Measurements from ENCODE around the gene DNAJB12. TPM values are rescaled to one million over a fixed set of nuclear protein-coding genes. Genes with fewer than 3 reads are reported as not detected.
A peak's percentile ranks its signal among the peaks of the same experiment; 100 is the strongest.

Gene DNAJB12
- total RNA-seq, 1 experiment from 2014 or later: 27.6 TPM

GRCh38 chr10:72306215-72306760 is 48.4 kb downstream of the DNAJB12 start:
- Mint-ChIP-seq H3K36me3 (ENCODE audit: insufficient read depth in 1 of 3, low read depth in 3 of 3) (no peaks in the 10 kb centered on the region; a peak in 1 of 7 replicates), H3K27me3 (ENCODE audit: low read depth) (peaks cover 1% of the 10 kb centered on the region), H3K4me3 (no peak overlapping the region), H3K27ac (peak overlapping the region in 1 of 3 experiments; percentile 52; a peak in 1 of 7 replicates), H3K4me1 (peaks cover 17 to 24% of the 10 kb centered on the region in 2 experiments), H3K9me3 (no peaks in the 10 kb centered on the region; a peak in 1 of 5 replicates)
- Histone ChIP-seq H3K4me1 (ENCODE audit: insufficient read depth, low read length) (peaks cover 9% of the 10 kb centered on the region; the same call in 1 of the 2 replicates), H3K27ac (ENCODE audit: insufficient read length, low read depth, low read length) (no peak overlapping the region), H2AFZ (ENCODE audit: low read length) (no peak overlapping the region), H2BK120ac (ENCODE audit: low read depth, low read length, poor library complexity, severe bottlenecking) (no peak overlapping the region), H2BK12ac (ENCODE audit: insufficient read length, low read depth, low read length) (no peak overlapping the region), H4K91ac (ENCODE audit: insufficient read length, low read depth, low read length) (no peak overlapping the region), H2BK15ac (ENCODE audit: low read depth, low read length) (no peak overlapping the region), H3T11ph (ENCODE audit: low read length) (no peak overlapping the region), H3K79me1 (ENCODE audit: insufficient read depth, low read depth, low read length, poor library complexity, severe bottlenecking) (no peaks in the 10 kb centered on the region), H3K9me3 (ENCODE audit: control insufficient read depth, low read depth, low read length) (no peaks in the 10 kb centered on the region), H3K27me3 (ENCODE audit: insufficient read depth, low read length) (no peaks in the 10 kb centered on the region), H4K5ac (ENCODE audit: insufficient read length, low read depth, low read length) (no peak overlapping the region), H3K4me2 (ENCODE audit: insufficient read depth, insufficient read length, low read length) (no peak overlapping the region), H3K14ac (ENCODE audit: insufficient read depth, low read length) (no peak overlapping the region), H2BK20ac (ENCODE audit: low read depth, low read length, poor library complexity, severe bottlenecking) (no peak overlapping the region), H3K4ac (ENCODE audit: low read depth, low read length) (no peak overlapping the region), H3K18ac (ENCODE audit: insufficient read length, low read depth, low read length) (no peak overlapping the region), H3K79me2 (ENCODE audit: insufficient read depth, low read length) (no peaks in the 10 kb centered on the region), H4K20me1 (ENCODE audit: control insufficient read depth, insufficient read depth, insufficient read length) (no peaks in the 10 kb centered on the region), H2BK5ac (ENCODE audit: insufficient read length, low read length) (no peak overlapping the region), H3K23ac (ENCODE audit: insufficient read length, low read depth, low read length) (no peak overlapping the region), H4K8ac (replicated peaks; ENCODE audit: insufficient read length, low read depth, low read length) (no peak overlapping the region), H3K9ac (ENCODE audit: extremely low read depth, insufficient read length, low read length) (no peak overlapping the region), H3K56ac (ENCODE audit: insufficient read length, low read depth, low read length) (no peak overlapping the region), H2AK5ac (ENCODE audit: insufficient read length, low read length) (no peak overlapping the region), H3K23me2 (ENCODE audit: insufficient read length, low read depth, low read length, poor library complexity, severe bottlenecking) (no peaks in the 10 kb centered on the region)
- no peak for TF ChIP-seq CTCF (conservative IDR thresholded peaks at IDR 0.05)
- WGBS (ENCODE audit: extremely low coverage, insufficient read length, low lambda C conversion rate): no CpG with 5 or more reads among the region's 5 CpGs
- no peak for DNase-seq
